NCI-H2029 treated with DMSO at 0.1 percent for 48 hours (cell line): ENCODE results near the gene OSTC.

Experiments
- DNase-seq: peaks from one replicate; lab custom pipeline; 2025; lab: John Stamatoyannopoulos, UW

Gene OSTC

GRCh38 chr4:108716340-108716739 lies 65.9 kb downstream of the OSTC start:
- no peak for DNase-seq

- no peak for DNase-seq
These were observed 67.0 kb downstream of the OSTC start for GRCh38 chr4:108717386-108717785.
